Neuronal stem cell (in vitro differentiated cells): Measurements from ENCODE around the gene HES6.
A peak's percentile ranks its signal among the peaks of the same experiment; 100 is the strongest.

Source experiments
- DNase-seq: peaks from one replicate; pipeline ENCODE4 v3.0.0-alpha.2; 2013; ENCODE audit warnings: low spot score
- H2AFZ ChIP-seq: one replicate; pipeline ENCODE4 v1.6.1; 2013; ENCODE audit warnings: mild to moderate bottlenecking, low read length, inconsistent platforms
- H2AK5ac ChIP-seq: 2 replicates; pipeline ENCODE4 v1.6.1; 2013; ENCODE audit warnings: low read depth, mild to moderate bottlenecking, inconsistent platforms, low read length, moderate library complexity, mixed read lengths
- H2BK120ac ChIP-seq: 2 replicates; pipeline ENCODE4 v1.6.1; 2013; ENCODE audit warnings: low read depth, mild to moderate bottlenecking, inconsistent platforms, low read length, moderate library complexity, mixed read lengths
- H2BK12ac ChIP-seq: one replicate; pipeline ENCODE4 v1.6.1; 2013; ENCODE audit warnings: low read length, inconsistent platforms
- H2BK15ac ChIP-seq: 2 replicates; pipeline ENCODE4 v1.6.1; 2013; ENCODE audit warnings: mild to moderate bottlenecking, low read length, inconsistent platforms, mixed read lengths
- H2BK5ac ChIP-seq: one replicate; pipeline ENCODE4 v1.6.1; 2013; ENCODE audit warnings: inconsistent platforms, mild to moderate bottlenecking, low read length, moderate library complexity
- H3K14ac ChIP-seq: one replicate; pipeline ENCODE4 v1.6.1; 2013; ENCODE audit warnings: low read length, inconsistent platforms
- H3K18ac ChIP-seq: 2 replicates; pipeline ENCODE4 v1.6.1; 2013; ENCODE audit warnings: low read length, inconsistent platforms
- H3K23ac ChIP-seq: 2 replicates; pipeline ENCODE4 v1.6.1; 2013; ENCODE audit warnings: low read depth, mild to moderate bottlenecking, mixed read lengths, low read length, inconsistent platforms; ENCODE audit not compliant: poor library complexity
- H3K27ac ChIP-seq: replicated peaks from 3 replicates; pipeline ENCODE4 v1.5.1; 2013; ENCODE audit warnings: low read length, inconsistent platforms
- H3K27me3 ChIP-seq, 3 experiments: 2 replicates each; pipeline ENCODE4 v1.6.1; 2013; ENCODE audit warnings: low read length in 3 of 3, mild to moderate bottlenecking in 2 of 3, inconsistent platforms in 1 of 3, low read depth in 1 of 3, mixed read lengths in 1 of 3, moderate library complexity in 1 of 3; ENCODE audit not compliant: control insufficient read depth in 3 of 3, insufficient read depth in 3 of 3
- H3K36me3 ChIP-seq, 2 donors: replicated peaks in 1 of 2; 2 replicates each; pipeline ENCODE4 v1.6.1; 2013; ENCODE audit warnings: low read length in 2 of 2; ENCODE audit not compliant: control insufficient read depth in 2 of 2, insufficient read depth in 2 of 2
- H3K4ac ChIP-seq: 2 replicates; pipeline ENCODE4 v1.6.1; 2013; ENCODE audit warnings: inconsistent platforms, mild to moderate bottlenecking, low read length, moderate library complexity
- H3K4me1 ChIP-seq, 2 donors: 1 replicate in 1 of 2; 2 replicates in 1 of 2; pipeline ENCODE4 v1.6.1; 2013; ENCODE audit warnings: low read length in 2 of 2, low read depth in 1 of 2; ENCODE audit not compliant: control insufficient read depth in 2 of 2, insufficient read depth in 1 of 2
- H3K4me2 ChIP-seq: one replicate; pipeline ENCODE4 v1.6.1; 2013; ENCODE audit warnings: mild to moderate bottlenecking, low read length, inconsistent platforms; ENCODE audit not compliant: insufficient read depth, poor library complexity, severe bottlenecking
- H3K4me3 ChIP-seq, 2 donors: 2 replicates each; pipeline ENCODE4 v1.5.1; 2013; ENCODE audit warnings: low read length in 2 of 2, mild to moderate bottlenecking in 2 of 2, inconsistent platforms in 1 of 2, moderate library complexity in 1 of 2
- H3K79me1 ChIP-seq: one replicate; pipeline ENCODE4 v1.6.1; 2013; ENCODE audit warnings: low read depth, mild to moderate bottlenecking, inconsistent platforms, low read length, moderate library complexity
- H3K9ac ChIP-seq: one replicate; pipeline ENCODE4 v1.6.1; 2013; ENCODE audit warnings: mild to moderate bottlenecking, low read depth, low read length, inconsistent platforms; ENCODE audit not compliant: poor library complexity
- H3K9me3 ChIP-seq, 2 donors: replicated peaks in 1 of 2; 2 replicates each; pipeline versions ENCODE3 to v1.6.1; 2013; ENCODE audit warnings: low read length in 2 of 2, mild to moderate bottlenecking in 2 of 2, inconsistent platforms in 1 of 2, low read depth in 1 of 2, mixed read lengths in 1 of 2, moderate library complexity in 1 of 2; ENCODE audit not compliant: control insufficient read depth in 2 of 2, insufficient read depth in 1 of 2
- H4K8ac ChIP-seq: one replicate; pipeline ENCODE4 v1.6.1; 2013; ENCODE audit warnings: low read depth, mild to moderate bottlenecking, inconsistent platforms, low read length, moderate library complexity
- H4K91ac ChIP-seq: one replicate; pipeline ENCODE4 v1.6.1; 2013; ENCODE audit warnings: low read length, low read depth, mild to moderate bottlenecking, inconsistent platforms; ENCODE audit not compliant: poor library complexity
- WGBS, 2 donors: extraction: QIAGEN DNeasy Blood & Tissue Kit; methylation state at CpG; one replicate each; pipeline ENCODE4 v1.1.7; 2013; ENCODE audit warnings: missing lambda C conversion rate in 2 of 2, mixed read lengths in 1 of 2; ENCODE audit not compliant: insufficient read length in 2 of 2, insufficient replicate concordance in 1 of 2; ENCODE audit errors: extremely low coverage in 2 of 2; 5-methylcytosine and 5-hydroxymethylcytosine counted together

HES6 gene

DNA sequence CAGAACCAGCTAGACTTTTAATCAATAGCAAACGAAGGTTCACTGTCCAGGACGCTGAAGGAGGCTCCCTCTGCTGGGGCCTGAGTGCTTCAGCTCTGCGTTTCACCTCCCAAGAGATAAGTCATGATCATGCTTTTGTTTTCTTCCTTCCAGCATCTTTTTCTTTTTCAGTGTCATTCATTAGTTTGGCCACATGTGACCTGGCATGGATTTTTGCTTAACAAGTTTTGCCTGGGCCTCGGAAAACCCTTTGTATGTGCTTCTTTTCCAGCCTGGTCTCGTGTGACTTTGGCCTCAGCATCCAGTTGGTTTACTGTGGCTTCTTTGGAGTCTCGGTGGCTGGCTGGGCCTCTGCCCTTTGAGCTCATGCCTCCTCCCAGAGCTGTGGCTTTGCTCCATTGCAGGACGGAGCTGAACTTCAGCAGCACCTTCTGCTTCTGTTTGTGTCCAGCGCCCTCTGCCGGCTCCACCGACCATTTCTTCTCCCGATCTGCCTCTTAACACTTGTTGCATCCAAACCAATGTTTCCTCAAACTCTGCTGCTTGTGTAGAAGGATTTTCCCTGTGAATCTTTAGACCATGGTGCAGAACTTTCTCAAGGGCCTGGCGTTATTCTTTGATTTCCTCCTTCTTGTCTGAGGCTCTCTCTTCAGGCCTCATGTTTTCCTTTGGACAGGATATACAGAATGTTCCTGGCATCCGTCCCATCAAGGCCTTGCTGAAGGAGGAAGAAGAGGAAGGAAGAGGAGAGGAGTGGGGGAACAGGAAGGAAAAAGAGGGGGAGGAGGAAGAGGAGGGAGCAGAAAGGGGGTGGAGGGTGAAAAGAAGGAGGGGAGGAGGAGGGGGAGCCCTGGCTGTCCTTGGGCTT, 23.6 kb upstream of the HES6 start:
- Histone ChIP-seq H3K4me2 (no peak overlapping the region), H3K14ac (no peak overlapping the region), H2BK5ac (no peak overlapping the region), H3K9me3 (no peaks in the 10 kb centered on the region), H2BK120ac (no peak overlapping the region), H3K9ac (no peak overlapping the region), H2AFZ (peak overlapping the region; percentile 11), H3K27ac (no peak overlapping the region), H3K27me3 (no peaks in the 10 kb centered on the region), H4K8ac (no peak overlapping the region), H4K91ac (no peak overlapping the region), H3K18ac (no peak overlapping the region), H3K79me1 (no peaks in the 10 kb centered on the region), H3K4me1 (peaks cover 3 to 21% of the 10 kb centered on the region in 2 donors), H3K36me3 (peaks cover 9 to 37% of the 10 kb centered on the region in 2 donors), H3K23ac (no peak overlapping the region), H2BK12ac (no peak overlapping the region), H3K4ac (no peak overlapping the region), H2BK15ac (no peak overlapping the region), H3K4me3 (no peak overlapping the region), H2AK5ac (no peak overlapping the region)
- peak; percentile 80 for DNase-seq
- WGBS, 2 donors = no CpG with 5 or more reads among the region's 13 CpGs

GRCh38 chr2:238262496-238263122, 22.8 kb upstream of the HES6 start:
- Histone ChIP-seq H2BK120ac (no peak overlapping the region), H3K18ac (no peak overlapping the region), H2AFZ (no peak overlapping the region), H2AK5ac (no peak overlapping the region), H3K36me3 (peaks cover 5 to 39% of the 10 kb centered on the region in 2 donors), H2BK15ac (no peak overlapping the region), H3K14ac (no peak overlapping the region), H3K4ac (no peak overlapping the region), H3K23ac (no peak overlapping the region), H2BK5ac (no peak overlapping the region), H2BK12ac (no peak overlapping the region), H3K27me3 (no peaks in the 10 kb centered on the region), H4K91ac (no peak overlapping the region), H3K9me3 (no peaks in the 10 kb centered on the region), H3K79me1 (no peaks in the 10 kb centered on the region), H3K27ac (no peak overlapping the region), H4K8ac (no peak overlapping the region), H3K4me2 (no peak overlapping the region), H3K4me3 (peak overlapping the region in 1 of 2 donors; percentile 53), H3K4me1 (peaks cover 3 to 21% of the 10 kb centered on the region in 2 donors), H3K9ac (no peak overlapping the region)
- no peak for DNase-seq
- no CpG with 5 or more reads among the region's 12 CpGs for WGBS, 2 donors

DNA sequence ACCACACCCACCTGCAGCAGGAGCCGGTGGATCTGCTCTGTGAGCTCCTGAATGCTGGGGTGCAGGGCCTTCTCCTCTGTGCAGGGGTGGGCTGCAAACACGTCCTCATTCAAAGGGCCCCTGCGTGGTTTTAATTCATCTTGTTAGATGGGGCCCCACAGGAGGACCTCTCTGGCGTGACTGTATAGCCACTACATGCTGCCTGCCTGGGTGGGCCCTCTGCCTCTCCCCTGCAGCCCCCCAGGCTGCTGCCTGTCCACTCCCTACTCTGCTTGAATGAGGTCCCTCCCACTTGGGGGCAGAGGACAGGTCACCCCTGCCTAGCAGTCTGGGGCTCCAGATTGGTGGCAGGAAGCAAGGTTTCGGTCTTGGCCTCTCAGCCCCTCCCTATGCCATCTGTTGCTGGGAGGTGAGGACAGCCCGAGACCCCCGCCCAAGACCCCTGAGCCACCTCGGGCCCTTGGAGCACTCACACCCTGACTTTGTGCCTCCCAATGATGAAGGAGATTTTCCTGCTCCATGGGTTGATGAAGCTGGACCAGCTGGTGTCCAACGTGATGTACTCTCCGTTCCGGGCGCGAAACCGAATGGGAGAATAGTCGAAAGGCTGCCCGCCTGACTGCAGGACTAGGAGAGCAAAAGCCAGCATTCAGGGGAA, 22.0 kb upstream of the HES6 start:
- H2BK120ac ChIP-seq = no peak overlapping the region
- no peak overlapping the region for H3K4me2 ChIP-seq
- H3K4me1 ChIP-seq = peaks cover 3 to 21% of the 10 kb centered on the region in 2 donors
- H2BK5ac ChIP-seq = no peak overlapping the region
- peaks cover 6 to 35% of the 10 kb centered on the region in 2 donors for H3K36me3 ChIP-seq
- no peak overlapping the region for H3K14ac ChIP-seq
- H3K79me1 ChIP-seq = no peaks in the 10 kb centered on the region
- H3K4me3 ChIP-seq = no peak overlapping the region
- H4K8ac ChIP-seq = no peak overlapping the region
- no peak overlapping the region for H2AK5ac ChIP-seq
- no CpG with 5 or more reads among the region's 16 CpGs for WGBS, 2 donors
- no peak overlapping the region for H3K18ac ChIP-seq
- no peak overlapping the region for H3K27ac ChIP-seq
- H3K23ac ChIP-seq = no peak overlapping the region
- DNase-seq = no peak
- H3K9me3 ChIP-seq = no peaks in the 10 kb centered on the region
- H3K4ac ChIP-seq = no peak overlapping the region
- no peaks in the 10 kb centered on the region for H3K27me3 ChIP-seq
- H4K91ac ChIP-seq = no peak overlapping the region
- H2BK12ac ChIP-seq = no peak overlapping the region
- H2BK15ac ChIP-seq = no peak overlapping the region
- H2AFZ ChIP-seq = no peak overlapping the region
- H3K9ac ChIP-seq = no peak overlapping the region

DNA sequence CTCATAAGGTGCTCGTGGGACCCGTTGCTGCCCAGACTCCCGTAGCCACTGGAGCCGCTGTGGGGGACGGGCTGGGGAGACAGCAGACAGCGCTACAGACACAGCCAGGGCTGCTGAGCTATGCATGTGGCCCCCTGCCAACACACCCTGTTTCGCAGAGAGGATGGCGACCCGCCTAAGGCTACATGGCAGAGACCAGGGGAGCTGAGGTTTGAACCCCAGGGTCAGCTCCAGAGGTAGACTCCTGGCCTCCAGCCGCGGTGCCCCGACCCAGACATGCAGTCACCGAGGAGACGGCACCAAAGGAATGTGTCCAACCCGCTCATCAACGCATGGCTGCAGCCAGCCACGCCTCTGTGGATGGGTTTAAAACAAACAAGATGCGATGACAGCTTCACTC, 21.0 kb upstream of the HES6 start:
- no peak for DNase-seq
- Histone ChIP-seq H3K4ac (no peak overlapping the region), H2AK5ac (no peak overlapping the region), H3K27me3 (no peaks in the 10 kb centered on the region), H3K23ac (no peak overlapping the region), H3K4me3 (no peak overlapping the region), H3K27ac (no peak overlapping the region), H2BK120ac (no peak overlapping the region), H2BK15ac (no peak overlapping the region), H2AFZ (no peak overlapping the region), H3K36me3 (peaks cover 7 to 42% of the 10 kb centered on the region in 2 donors), H3K9me3 (no peaks in the 10 kb centered on the region), H3K9ac (peak overlapping the region; percentile 50), H2BK5ac (no peak overlapping the region), H4K8ac (no peak overlapping the region), H3K4me1 (peaks cover 3 to 21% of the 10 kb centered on the region in 2 donors), H3K79me1 (no peaks in the 10 kb centered on the region), H3K18ac (no peak overlapping the region), H3K14ac (no peak overlapping the region), H2BK12ac (no peak overlapping the region), H4K91ac (no peak overlapping the region), H3K4me2 (no peak overlapping the region)
- no CpG with 5 or more reads among the region's 18 CpGs for WGBS, 2 donors
